Body of pancreas (tissue), 4 donors: ENCODE measurements around the gene CNNM3. TPM values are rescaled to one million over a fixed set of nuclear protein-coding genes. Genes with fewer than 3 reads are reported as not detected.

ENCODE experiments used
- ATAC-seq: fragments of 150-250 bp; one replicate; pipeline ENCODE4 v1.9.1; 2016
- DNase-seq, 4 donors: peaks; one replicate each; pipeline ENCODE4 v3.0.0-alpha.2; 2019
- H3K27ac ChIP-seq, 4 donors: fragments of 200-600 bp; sonication (generic); 1 replicate in 3 of 4; 2 replicates in 1 of 4; pipeline versions ENCODE4 v1.5.1 to v1.6.1; 2016 to 2019; ENCODE audit warnings: mild to moderate bottlenecking in 1 of 4, mixed read lengths in 1 of 4, moderate library complexity in 1 of 4
- H3K27me3 ChIP-seq, 2 donors: fragments of 200-600 bp; sonication (generic); one replicate each; pipeline ENCODE4 v1.6.0; 2016; ENCODE audit warnings: mild to moderate bottlenecking in 1 of 2
- H3K36me3 ChIP-seq, 2 donors: fragments of 200-600 bp; sonication (generic); replicated peaks in 1 of 2; 2 replicates each; pipeline ENCODE4 v1.5.1; 2016; ENCODE audit warnings: low read depth in 2 of 2; ENCODE audit not compliant: insufficient read depth in 1 of 2
- H3K4me1 ChIP-seq: fragments of 200-600 bp; sonication (generic); one replicate; pipeline ENCODE4 v1.6.0; 2016
- H3K4me3 ChIP-seq, 2 donors: fragments of 200-600 bp; sonication (generic); 1 replicate in 1 of 2; 2 replicates in 1 of 2; pipeline ENCODE4 v1.5.1; 2016 to 2019
- H3K9me3 ChIP-seq, 3 donors: fragments of 200-600 bp; sonication (generic); 1 replicate in 2 of 3; 2 replicates in 1 of 3; pipeline ENCODE4 v1.5.1; 2016
- POLR2A ChIP-seq, 3 donors: fragments of 450-650 bp; IDR thresholded peaks; one replicate each; pipeline ENCODE4 v1.6.1; 2016; ENCODE audit warnings: antibody characterized with exemption in 3 of 3, mild to moderate bottlenecking in 2 of 3
- WGBS, 2 donors: methylation state at CpG; one replicate each; pipeline ENCODE4 v1.1.5; 2017; 5-methylcytosine and 5-hydroxymethylcytosine counted together
- intact Hi-C: fragments of 100-400 bp; cut with DNase I; formaldehyde crosslinking; loops from one replicate; pipeline ENCODE4 v1.15.1; 2023
- total RNA-seq, 2 donors: library from RNA; depleted of rRNA; stranded (reverse); fragments of >200 nt; gene quantifications; one replicate each; pipeline ENCODE4 v1.1.0, GENCODE V29; 2016
- TF ChIP-seq, protein P1 (sequence below), 7 experiments: fragments of 450-650 bp in 4 of 7; fragments of 200-600 bp in 3 of 7; sonication (generic) in 3 of 7; IDR thresholded peaks; one replicate each; pipeline ENCODE4 v1.5.1; 2016 to 2019; ENCODE audit warnings: antibody characterized with exemption in 7 of 7

CNNM3 gene
- total RNA-seq, 2 donors from 2014 or later: 18.2 to 57.7 TPM

DNA sequence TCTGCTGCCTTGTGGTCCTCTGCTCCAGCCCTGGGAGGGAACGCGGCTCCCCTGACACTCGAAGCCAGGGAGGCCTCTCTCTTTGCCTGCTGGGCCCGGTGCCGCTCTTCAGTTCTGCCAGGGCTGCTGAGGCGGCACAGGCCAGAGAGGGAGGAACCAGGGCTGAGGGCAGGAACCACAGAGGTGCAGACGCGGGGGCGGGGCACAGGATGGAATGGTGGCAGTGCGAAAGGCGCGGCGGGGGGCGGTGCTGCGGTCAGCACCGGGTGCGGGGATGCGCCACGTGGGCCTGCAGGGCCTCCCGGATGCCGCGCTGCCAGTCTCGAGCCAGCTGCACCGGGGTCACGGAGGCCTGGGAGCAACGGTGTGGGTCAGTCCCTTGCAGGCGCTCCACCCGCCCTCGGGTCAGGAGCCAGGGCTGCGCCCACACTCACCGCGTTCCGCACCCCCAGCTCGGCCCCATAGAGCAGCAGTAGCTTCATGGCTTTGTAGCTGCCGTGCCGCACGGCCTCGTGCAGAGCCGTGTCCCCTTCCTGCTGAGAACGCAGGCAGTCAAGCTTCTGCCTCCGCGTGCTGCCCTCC, 23.3 kb downstream of the CNNM3 start:
- WGBS, 2 donors: 49 to 88% methylated on average over 4 to 40 of the region's 42 CpGs
- H3K4me1 ChIP-seq: no peaks in the 10 kb centered on the region
- DNase-seq (peak in 3 of 4 donors; percentile 43 to 59 (median 55)), ATAC-seq (no peak)
- no peaks in the 10 kb centered on the region for H3K9me3 ChIP-seq
- TF ChIP-seq, protein P1, sequence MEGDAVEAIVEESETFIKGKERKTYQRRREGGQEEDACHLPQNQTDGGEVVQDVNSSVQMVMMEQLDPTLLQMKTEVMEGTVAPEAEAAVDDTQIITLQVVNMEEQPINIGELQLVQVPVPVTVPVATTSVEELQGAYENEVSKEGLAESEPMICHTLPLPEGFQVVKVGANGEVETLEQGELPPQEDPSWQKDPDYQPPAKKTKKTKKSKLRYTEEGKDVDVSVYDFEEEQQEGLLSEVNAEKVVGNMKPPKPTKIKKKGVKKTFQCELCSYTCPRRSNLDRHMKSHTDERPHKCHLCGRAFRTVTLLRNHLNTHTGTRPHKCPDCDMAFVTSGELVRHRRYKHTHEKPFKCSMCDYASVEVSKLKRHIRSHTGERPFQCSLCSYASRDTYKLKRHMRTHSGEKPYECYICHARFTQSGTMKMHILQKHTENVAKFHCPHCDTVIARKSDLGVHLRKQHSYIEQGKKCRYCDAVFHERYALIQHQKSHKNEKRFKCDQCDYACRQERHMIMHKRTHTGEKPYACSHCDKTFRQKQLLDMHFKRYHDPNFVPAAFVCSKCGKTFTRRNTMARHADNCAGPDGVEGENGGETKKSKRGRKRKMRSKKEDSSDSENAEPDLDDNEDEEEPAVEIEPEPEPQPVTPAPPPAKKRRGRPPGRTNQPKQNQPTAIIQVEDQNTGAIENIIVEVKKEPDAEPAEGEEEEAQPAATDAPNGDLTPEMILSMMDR (IDR thresholded peaks at IDR 0.05): no peak
- no peak for TF ChIP-seq POLR2A (IDR thresholded peaks at IDR 0.05)
- no peak overlapping the region for H3K4me3 ChIP-seq
- no peaks in the 10 kb centered on the region for H3K36me3 ChIP-seq
- H3K27ac ChIP-seq: peak overlapping the region in 1 of 4 donors; percentile 20
- intact Hi-C loops: no loop called here
- H3K27me3 ChIP-seq: no peaks in the 10 kb centered on the region

GRCh38 chr2:96839875-96840850, 24.1 kb downstream of the CNNM3 start:
- Histone ChIP-seq H3K4me3 (no peak overlapping the region), H3K9me3 (no peaks in the 10 kb centered on the region), H3K27ac (peak overlapping the region in 1 of 4 donors; percentile 20), H3K36me3 (no peaks in the 10 kb centered on the region), H3K27me3 (no peaks in the 10 kb centered on the region), H3K4me1 (no peaks in the 10 kb centered on the region)
- WGBS, 2 donors: 88 to 93% methylated on average over 22 to 37 of the region's 37 CpGs
- TF ChIP-seq, protein P1 (IDR thresholded peaks at IDR 0.05): no peak
- no peak for TF ChIP-seq POLR2A (IDR thresholded peaks at IDR 0.05)
- no peak for ATAC-seq
- DNase-seq: no peak
- intact Hi-C loops: no loop called here

DNA sequence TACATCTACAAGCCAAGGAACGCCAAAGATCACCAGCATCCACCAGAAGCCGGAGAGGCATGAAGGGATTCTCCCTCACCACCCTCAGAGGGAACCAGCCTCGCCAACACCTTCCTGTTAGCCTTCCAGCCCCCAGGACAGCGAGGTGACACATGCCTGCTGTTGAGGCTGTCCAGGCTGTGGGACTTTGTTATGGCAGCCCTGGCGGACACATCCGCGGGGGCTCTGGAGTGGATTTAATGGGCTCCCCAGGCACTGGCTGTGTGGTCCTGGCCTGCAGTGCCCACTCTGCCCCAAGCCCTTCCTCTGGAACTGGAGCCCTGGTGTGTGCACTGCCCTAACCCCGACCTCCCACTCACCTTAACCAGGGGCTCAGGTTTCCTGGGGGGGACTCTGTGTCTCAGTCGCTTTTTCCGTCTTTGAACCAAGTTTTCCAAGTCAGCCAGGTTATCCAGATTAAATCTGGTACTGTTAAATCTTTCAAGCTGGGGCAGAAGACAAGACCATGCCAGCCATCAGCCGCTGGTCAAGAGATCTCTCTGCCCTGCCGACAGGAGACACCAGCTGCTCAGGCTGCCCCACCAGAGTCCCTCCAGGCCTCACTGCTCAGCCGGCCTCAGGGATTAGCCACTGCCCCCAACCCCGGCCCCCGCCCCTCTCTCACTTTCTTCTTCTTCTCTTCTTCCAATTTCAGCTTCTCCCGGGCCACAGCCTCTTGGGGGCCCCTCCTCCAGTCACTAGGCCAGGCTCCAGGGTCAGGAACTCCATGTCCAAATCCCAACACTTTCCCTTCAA, 25.8 kb downstream of the CNNM3 start:
- H3K36me3 ChIP-seq: no peaks in the 10 kb centered on the region
- H3K4me3 ChIP-seq: no peak overlapping the region
- 85 to 89% methylated on average over 12 to 16 of the region's 16 CpGs for WGBS, 2 donors
- H3K4me1 ChIP-seq: no peaks in the 10 kb centered on the region
- no peak for DNase-seq
- TF ChIP-seq POLR2A (IDR thresholded peaks at IDR 0.05): no peak
- TF ChIP-seq, protein P1 (IDR thresholded peaks at IDR 0.05): no peak
- intact Hi-C loops: no loop called here
- no peaks in the 10 kb centered on the region for H3K27me3 ChIP-seq
- ATAC-seq: no peak
- H3K27ac ChIP-seq: no peak overlapping the region
- H3K9me3 ChIP-seq: no peaks in the 10 kb centered on the region

DNA sequence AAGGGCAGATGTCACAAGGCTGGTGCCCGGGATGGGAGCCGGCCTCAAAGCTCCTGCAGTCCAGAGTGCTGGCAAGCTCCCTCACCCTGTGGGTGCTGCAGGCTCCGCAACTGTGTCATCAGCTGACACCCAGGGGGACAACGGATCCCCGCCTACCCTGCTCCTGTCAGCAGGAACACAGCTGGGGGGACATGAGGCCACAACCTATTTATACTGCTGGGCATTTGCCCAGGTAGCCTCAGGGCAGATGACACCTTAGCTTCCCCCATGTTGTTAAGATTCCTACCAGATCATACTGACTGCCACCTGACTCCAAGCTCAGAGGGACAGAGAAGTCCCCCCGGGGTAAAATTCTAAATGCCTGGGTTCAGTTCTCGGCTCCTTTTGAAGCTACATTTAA, 26.5 kb downstream of the CNNM3 start:
- peak in 2 of 4 donors; percentile 43 to 49 for DNase-seq
- H3K4me1 ChIP-seq: no peaks in the 10 kb centered on the region
- intact Hi-C loops: no loop called here
- no peaks in the 10 kb centered on the region for H3K27me3 ChIP-seq
- H3K4me3 ChIP-seq: no peak overlapping the region
- H3K9me3 ChIP-seq: no peaks in the 10 kb centered on the region
- no peak for ATAC-seq
- 66 to 80% methylated on average over 5 to 7 of the region's 7 CpGs for WGBS, 2 donors
- H3K27ac ChIP-seq: no peak overlapping the region
- peak in 2 of 3 donors; percentile 15 to 17 for TF ChIP-seq POLR2A (IDR thresholded peaks at IDR 0.05)
- TF ChIP-seq, protein P1 (IDR thresholded peaks at IDR 0.05): no peak
- no peaks in the 10 kb centered on the region for H3K36me3 ChIP-seq
